Measurements from ENCODE around the gene PPP1R36.
"Not testable (repeated sequence)": the region's sequence is repeated elsewhere in the genome, so short reads cannot be mapped to it uniquely, and the experiment has no call there.

DNA sequence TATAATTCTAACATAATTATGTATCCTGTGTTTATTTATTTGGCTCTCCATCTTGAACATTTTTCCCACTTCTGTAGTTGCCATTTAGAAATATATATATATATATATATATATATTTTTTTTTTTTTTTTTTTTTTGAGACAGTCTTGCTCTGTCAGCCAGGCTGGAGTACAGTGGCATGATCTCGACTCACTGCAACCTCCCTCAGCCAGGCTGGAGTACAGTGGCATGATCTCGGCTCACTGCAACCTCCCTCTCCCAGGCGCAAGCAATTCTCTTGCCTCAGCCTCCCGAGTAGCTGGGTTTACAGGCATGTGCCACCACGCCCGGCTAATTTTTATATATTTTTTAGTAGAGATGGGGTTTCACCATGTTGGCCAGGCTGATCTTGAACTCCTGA is 32.1 kb upstream of the PPP1R36 start:
- TF ChIP-seq, protein P1, sequence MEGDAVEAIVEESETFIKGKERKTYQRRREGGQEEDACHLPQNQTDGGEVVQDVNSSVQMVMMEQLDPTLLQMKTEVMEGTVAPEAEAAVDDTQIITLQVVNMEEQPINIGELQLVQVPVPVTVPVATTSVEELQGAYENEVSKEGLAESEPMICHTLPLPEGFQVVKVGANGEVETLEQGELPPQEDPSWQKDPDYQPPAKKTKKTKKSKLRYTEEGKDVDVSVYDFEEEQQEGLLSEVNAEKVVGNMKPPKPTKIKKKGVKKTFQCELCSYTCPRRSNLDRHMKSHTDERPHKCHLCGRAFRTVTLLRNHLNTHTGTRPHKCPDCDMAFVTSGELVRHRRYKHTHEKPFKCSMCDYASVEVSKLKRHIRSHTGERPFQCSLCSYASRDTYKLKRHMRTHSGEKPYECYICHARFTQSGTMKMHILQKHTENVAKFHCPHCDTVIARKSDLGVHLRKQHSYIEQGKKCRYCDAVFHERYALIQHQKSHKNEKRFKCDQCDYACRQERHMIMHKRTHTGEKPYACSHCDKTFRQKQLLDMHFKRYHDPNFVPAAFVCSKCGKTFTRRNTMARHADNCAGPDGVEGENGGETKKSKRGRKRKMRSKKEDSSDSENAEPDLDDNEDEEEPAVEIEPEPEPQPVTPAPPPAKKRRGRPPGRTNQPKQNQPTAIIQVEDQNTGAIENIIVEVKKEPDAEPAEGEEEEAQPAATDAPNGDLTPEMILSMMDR (IDR thresholded peaks at IDR 0.05) = not testable (repeated sequence)
- TF ChIP-seq POLR2A (IDR thresholded peaks at IDR 0.05) = not testable (repeated sequence)

Measured in heart left ventricle (tissue), 13 donors.